Measurements from ENCODE around the gene CAPN2. TPM values are rescaled to one million over a fixed set of nuclear protein-coding genes. Genes with fewer than 3 reads are reported as not detected.

The CAPN2 gene
- total RNA-seq, 1 donor from 2014 or later: 391 TPM

- TF ChIP-seq EZH2 (IDR thresholded peaks at IDR 0.05; ENCODE audit: insufficient read depth, low read length): no peak
- no peak for TF ChIP-seq CTCF (IDR thresholded peaks at IDR 0.05; ENCODE audit: insufficient read depth, low read depth, low read length)
- no peaks in the 10 kb centered on the region for H3K27me3 ChIP-seq (ENCODE audit: insufficient read depth, low read length)
- peaks cover 9% of the 10 kb centered on the region for H3K27me3 Mint-ChIP-seq (ENCODE audit: low read depth, unreplicated experiment)
- H2AFZ ChIP-seq (ENCODE audit: low read depth, low read length): no peak within 1 kb of the TSS
- no peak within 1 kb of the TSS for H3K4me2 ChIP-seq (ENCODE audit: low read length)
- H4K20me1 ChIP-seq (ENCODE audit: insufficient read depth, low read length): no peaks in the 10 kb centered on the region
- no peak within 1 kb of the TSS for H3K4me3 Mint-ChIP-seq (ENCODE audit: unreplicated experiment)
- no peaks in the 10 kb centered on the region for H3K79me2 ChIP-seq (ENCODE audit: insufficient read depth, low read length)
- DNase-seq (ENCODE audit: low read depth) (peak; percentile 13), FAIRE-seq (no peak)
- no peaks in the 10 kb centered on the region for H3K4me1 ChIP-seq (ENCODE audit: insufficient read depth, low read length)
- H3K36me3 ChIP-seq (ENCODE audit: insufficient read depth, low read length): no peaks in the 10 kb centered on the region
- H3K4me1 Mint-ChIP-seq (ENCODE audit: low read depth, unreplicated experiment): peaks cover 3% of the 10 kb centered on the region
- H3K4me3 ChIP-seq (ENCODE audit: insufficient read depth, low read depth, low read length): no peak within 1 kb of the TSS
- no peak within 1 kb of the TSS for H3K9ac ChIP-seq (ENCODE audit: low read length)
- H3K9me3 Mint-ChIP-seq (ENCODE audit: unreplicated experiment): no peaks in the 10 kb centered on the region
- no peak within 1 kb of the TSS for H3K27ac ChIP-seq (ENCODE audit: low read depth, low read length)
- H3K36me3 Mint-ChIP-seq (ENCODE audit: low read depth, unreplicated experiment): no peaks in the 10 kb centered on the region
- no peaks in the 10 kb centered on the region for H3K9me3 ChIP-seq (ENCODE audit: insufficient read depth, low read depth, low read length)
- H3K27ac Mint-ChIP-seq (ENCODE audit: unreplicated experiment): no peak within 1 kb of the TSS
These were observed 46.6 kb upstream of the CAPN2 start, which contains the start of gene CAPN8 for GRCh38 chr1:223665592-223666312. CAPN8 (minus strand) TSS chr1:223665701; CDS start chr1:223665646, 55 bp downstream.

- Histone ChIP-seq H3K36me3 (ENCODE audit: insufficient read depth, low read length) (no peaks in the 10 kb centered on the region), H3K27me3 (ENCODE audit: insufficient read depth, low read length) (no peaks in the 10 kb centered on the region), H3K4me2 (ENCODE audit: low read length) (no peak overlapping the region), H3K9me3 (ENCODE audit: insufficient read depth, low read depth, low read length) (no peaks in the 10 kb centered on the region), H4K20me1 (ENCODE audit: insufficient read depth, low read length) (no peaks in the 10 kb centered on the region), H3K79me2 (ENCODE audit: insufficient read depth, low read length) (no peaks in the 10 kb centered on the region), H3K4me3 (ENCODE audit: insufficient read depth, low read depth, low read length) (no peak overlapping the region), H3K27ac (ENCODE audit: low read depth, low read length) (no peak overlapping the region), H3K9ac (ENCODE audit: low read length) (no peak overlapping the region), H3K4me1 (ENCODE audit: insufficient read depth, low read length) (no peaks in the 10 kb centered on the region), H2AFZ (ENCODE audit: low read depth, low read length) (no peak overlapping the region)
- peaks cover 7% of the 10 kb centered on the region for H3K27me3 Mint-ChIP-seq (ENCODE audit: low read depth, unreplicated experiment)
- H3K4me1 Mint-ChIP-seq (ENCODE audit: low read depth, unreplicated experiment): peaks cover 5% of the 10 kb centered on the region
- TF ChIP-seq EZH2 (IDR thresholded peaks at IDR 0.05; ENCODE audit: insufficient read depth, low read length): no peak
- TF ChIP-seq CTCF (IDR thresholded peaks at IDR 0.05; ENCODE audit: insufficient read depth, low read depth, low read length): no peak
- no peak overlapping the region for H3K27ac Mint-ChIP-seq (ENCODE audit: unreplicated experiment)
- no peak for DNase-seq (ENCODE audit: low read depth)
- H3K36me3 Mint-ChIP-seq (ENCODE audit: low read depth, unreplicated experiment): no peaks in the 10 kb centered on the region
- no peak overlapping the region for H3K4me3 Mint-ChIP-seq (ENCODE audit: unreplicated experiment)
- no peaks in the 10 kb centered on the region for H3K9me3 Mint-ChIP-seq (ENCODE audit: unreplicated experiment)
- FAIRE-seq: no peak
These were observed 44.7 kb upstream of the CAPN2 start for GRCh38 chr1:223667484-223668182.

Data from astrocyte (in vitro differentiated cells and primary cell).